ENCODE measurements around the gene SREK1IP1. TPM values are rescaled to one million over a fixed set of nuclear protein-coding genes. Genes with fewer than 3 reads are reported as not detected.
A peak's percentile ranks its signal among the peaks of the same experiment; 100 is the strongest.

SREK1IP1 gene
- total RNA-seq, 1 donor from 2014 or later = 31.7 TPM

DNA sequence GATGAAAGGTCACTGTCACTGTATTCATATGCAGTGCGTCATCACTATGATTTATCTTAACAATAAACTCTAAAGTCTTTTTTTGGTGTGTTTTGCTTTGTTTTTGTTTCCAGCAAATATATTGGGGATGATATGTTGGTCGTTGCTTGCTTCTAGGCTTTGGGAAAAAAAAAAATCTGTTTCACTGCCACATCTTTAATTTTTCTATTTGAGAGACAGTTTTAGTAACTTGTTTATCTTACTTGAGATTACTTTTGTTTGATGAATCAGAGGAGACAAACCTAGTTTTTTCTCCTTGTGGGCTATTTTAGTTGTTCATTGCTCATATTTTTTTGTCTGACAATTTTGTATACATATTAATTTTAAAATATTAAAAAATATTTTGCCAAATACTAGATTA lies 19.7 kb upstream of the SREK1IP1 start:
- DNase-seq (ENCODE audit: low spot score) = no peak
- H3K36me3 Mint-ChIP-seq (ENCODE audit: low read depth) = peaks cover 16% of the 10 kb centered on the region
- intact Hi-C loops (cut with micrococcal nuclease) = no loop called here
- H3K4me1 Mint-ChIP-seq (ENCODE audit: low read depth) = peaks cover 7% of the 10 kb centered on the region
- no peaks in the 10 kb centered on the region for H3K9me3 Mint-ChIP-seq
- no peak overlapping the region for H3K4me3 Mint-ChIP-seq
- H3K27me3 Mint-ChIP-seq (ENCODE audit: insufficient read depth) = no peaks in the 10 kb centered on the region
- H3K27ac Mint-ChIP-seq = no peak overlapping the region

DNA sequence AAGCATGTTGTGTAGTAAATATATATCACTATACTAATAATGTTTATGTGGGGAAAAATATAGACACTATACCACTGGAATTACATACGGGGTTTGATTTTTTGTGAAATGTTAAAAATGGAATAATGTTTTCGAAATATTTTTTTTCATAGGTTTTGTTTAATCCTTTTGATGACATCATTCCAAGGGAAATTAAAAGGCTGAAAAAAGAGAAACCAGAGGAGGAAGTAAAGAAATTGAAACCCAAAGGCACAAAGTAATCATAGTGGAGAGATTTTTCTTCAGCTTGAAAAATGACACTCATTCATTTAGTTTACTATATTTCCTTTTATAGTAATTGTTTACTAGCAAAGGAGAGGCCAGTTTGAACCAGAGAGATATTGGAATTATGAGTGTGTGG lies 17.9 kb upstream of the SREK1IP1 start:
- Mint-ChIP-seq H3K36me3 (ENCODE audit: low read depth) (peaks cover 12% of the 10 kb centered on the region), H3K27ac (no peak overlapping the region), H3K9me3 (no peaks in the 10 kb centered on the region), H3K4me1 (ENCODE audit: low read depth) (peaks cover 7% of the 10 kb centered on the region), H3K4me3 (no peak overlapping the region), H3K27me3 (ENCODE audit: insufficient read depth) (no peaks in the 10 kb centered on the region)
- intact Hi-C loops (cut with micrococcal nuclease) = no loop called here
- DNase-seq (ENCODE audit: low spot score) = no peak

DNA sequence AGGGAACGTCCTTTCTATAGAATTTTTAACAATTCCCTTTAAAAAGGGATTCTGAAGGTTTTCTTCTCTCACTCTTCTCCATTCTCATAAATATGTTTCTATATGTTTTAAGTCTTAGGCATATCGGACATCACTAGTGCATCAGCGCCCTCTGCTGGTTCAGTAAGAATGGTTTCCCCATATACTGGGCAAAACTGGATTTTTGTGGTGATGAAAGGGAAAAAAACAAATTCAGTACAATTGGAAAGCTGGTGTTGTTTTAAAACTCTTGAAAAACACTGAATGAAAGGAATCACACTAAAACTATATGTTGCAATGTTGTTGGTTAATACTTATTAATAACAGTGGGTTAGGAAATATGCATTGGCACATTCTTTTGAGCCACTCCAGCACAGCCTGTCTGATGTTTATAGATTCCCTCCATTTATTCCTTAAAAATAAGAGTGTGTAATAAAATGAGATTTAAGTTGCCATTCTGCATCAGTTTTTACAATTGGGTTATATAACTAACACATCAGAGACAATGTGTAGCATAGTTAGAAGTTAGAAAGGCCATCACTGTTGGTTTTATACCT lies 16.0 kb upstream of the SREK1IP1 start:
- H3K4me1 Mint-ChIP-seq (ENCODE audit: low read depth) = peaks cover 5% of the 10 kb centered on the region
- H3K36me3 Mint-ChIP-seq (ENCODE audit: low read depth) = peaks cover 15% of the 10 kb centered on the region
- intact Hi-C loops (cut with micrococcal nuclease) = loop anchor here (1.0 to 5.0 kb wide), 3 partner anchors 149 to 712 kb away; no protein-coding TSS in a partner anchor
- H3K4me3 Mint-ChIP-seq = no peak overlapping the region
- no peaks in the 10 kb centered on the region for H3K9me3 Mint-ChIP-seq
- peak; percentile 49 for DNase-seq (ENCODE audit: low spot score)
- H3K27ac Mint-ChIP-seq = no peak overlapping the region
- no peaks in the 10 kb centered on the region for H3K27me3 Mint-ChIP-seq (ENCODE audit: insufficient read depth)

DNA sequence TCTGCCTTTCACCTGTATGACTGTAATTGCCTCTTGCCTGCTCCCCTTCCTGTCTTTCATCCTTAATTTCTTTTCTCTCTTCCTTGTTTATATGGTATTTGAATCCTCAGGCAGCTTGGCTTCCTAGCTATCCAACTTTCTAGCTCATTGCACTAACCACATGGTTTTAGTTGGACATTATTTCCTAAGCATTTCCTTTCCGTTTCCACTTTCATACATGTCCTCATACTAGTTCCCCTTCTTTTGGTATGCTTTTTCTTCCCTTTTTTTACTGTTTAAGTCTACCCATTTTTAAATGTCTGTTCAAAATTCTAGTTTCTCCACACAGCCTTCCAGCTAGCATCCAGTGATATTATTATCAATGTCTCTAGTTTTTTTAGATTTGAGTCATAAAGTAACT lies 6.8 kb upstream of the SREK1IP1 start:
- H3K27me3 Mint-ChIP-seq (ENCODE audit: insufficient read depth) = no peaks in the 10 kb centered on the region
- H3K4me3 Mint-ChIP-seq = no peak overlapping the region
- intact Hi-C loops (cut with micrococcal nuclease) = no loop called here
- H3K4me1 Mint-ChIP-seq (ENCODE audit: low read depth) = peaks cover 16% of the 10 kb centered on the region
- DNase-seq (ENCODE audit: low spot score) = no peak
- H3K9me3 Mint-ChIP-seq = no peaks in the 10 kb centered on the region
- peaks cover 17% of the 10 kb centered on the region for H3K36me3 Mint-ChIP-seq (ENCODE audit: low read depth)
- H3K27ac Mint-ChIP-seq = no peak overlapping the region

DNA sequence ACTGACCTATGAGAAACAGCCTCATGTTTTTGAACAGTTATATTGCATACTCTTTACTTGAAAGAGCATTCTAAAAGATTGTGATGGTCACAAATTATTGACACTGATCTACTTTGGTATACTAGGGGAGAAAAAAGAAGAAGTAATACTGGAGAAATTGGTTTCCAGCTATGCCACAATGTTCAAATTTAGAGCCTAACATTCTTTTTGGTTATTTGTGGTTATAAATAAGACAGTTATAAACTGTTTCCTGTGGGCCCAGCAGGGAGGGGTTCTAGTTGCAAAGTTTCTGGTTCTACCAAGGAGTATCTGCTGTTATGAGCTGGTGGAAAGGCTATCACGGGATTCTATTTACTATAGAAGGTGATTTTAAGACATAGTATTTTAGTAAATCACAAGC lies 5.0 kb upstream of the SREK1IP1 start:
- no peak overlapping the region for H3K27ac Mint-ChIP-seq
- H3K9me3 Mint-ChIP-seq = no peaks in the 10 kb centered on the region
- intact Hi-C loops (cut with micrococcal nuclease) = no loop called here
- H3K36me3 Mint-ChIP-seq (ENCODE audit: low read depth) = peaks cover 10% of the 10 kb centered on the region
- no peaks in the 10 kb centered on the region for H3K27me3 Mint-ChIP-seq (ENCODE audit: insufficient read depth)
- H3K4me1 Mint-ChIP-seq (ENCODE audit: low read depth) = peaks cover 22% of the 10 kb centered on the region
- H3K4me3 Mint-ChIP-seq = no peak overlapping the region
- no peak for DNase-seq (ENCODE audit: low spot score)

DNA sequence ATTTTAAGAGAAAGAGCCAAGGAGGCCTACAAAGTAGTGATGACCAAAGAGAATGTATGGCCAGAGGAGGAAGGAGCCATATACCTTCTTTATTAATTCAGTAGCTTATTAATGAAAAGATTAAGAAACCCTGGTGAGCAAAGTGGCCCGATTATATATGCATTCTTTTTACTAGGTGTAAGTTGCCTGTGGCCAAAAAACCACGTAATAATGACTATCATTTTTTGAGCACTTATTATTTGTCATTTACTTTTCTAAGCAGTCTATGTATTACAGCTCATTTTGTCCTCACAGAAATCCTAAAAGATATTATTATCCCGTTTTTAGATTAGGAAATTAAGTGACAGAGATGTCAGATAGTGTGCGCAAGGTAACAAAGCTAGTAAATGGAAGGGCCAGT lies 3.2 kb upstream of the SREK1IP1 start:
- Mint-ChIP-seq H3K4me1 (ENCODE audit: low read depth) (peaks cover 31% of the 10 kb centered on the region), H3K9me3 (no peaks in the 10 kb centered on the region), H3K27me3 (ENCODE audit: insufficient read depth) (no peaks in the 10 kb centered on the region), H3K27ac (no peak overlapping the region), H3K36me3 (ENCODE audit: low read depth) (peaks cover 13% of the 10 kb centered on the region), H3K4me3 (no peak overlapping the region)
- no peak for DNase-seq (ENCODE audit: low spot score)
- intact Hi-C loops (cut with micrococcal nuclease) = no loop called here

DNA sequence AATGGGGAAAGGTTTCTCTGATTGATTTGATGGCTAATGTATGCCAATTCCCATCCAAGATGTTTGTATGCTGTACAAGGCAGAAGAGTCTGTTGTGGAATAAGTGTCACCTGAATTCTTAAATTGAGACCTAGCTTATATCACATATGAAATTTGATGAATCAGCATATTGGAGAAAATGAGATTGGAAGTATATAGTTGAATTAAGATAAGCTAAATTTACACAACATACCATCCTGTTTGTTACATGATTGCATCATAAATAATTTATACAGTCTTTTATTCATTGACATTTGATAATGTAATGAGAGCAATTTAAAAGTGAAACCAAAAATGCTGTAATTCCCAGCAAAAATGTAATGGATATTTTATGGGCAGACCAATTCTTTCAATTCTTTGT lies 1.4 kb upstream of the SREK1IP1 start:
- H3K27ac Mint-ChIP-seq = no peak overlapping the region

DNA sequence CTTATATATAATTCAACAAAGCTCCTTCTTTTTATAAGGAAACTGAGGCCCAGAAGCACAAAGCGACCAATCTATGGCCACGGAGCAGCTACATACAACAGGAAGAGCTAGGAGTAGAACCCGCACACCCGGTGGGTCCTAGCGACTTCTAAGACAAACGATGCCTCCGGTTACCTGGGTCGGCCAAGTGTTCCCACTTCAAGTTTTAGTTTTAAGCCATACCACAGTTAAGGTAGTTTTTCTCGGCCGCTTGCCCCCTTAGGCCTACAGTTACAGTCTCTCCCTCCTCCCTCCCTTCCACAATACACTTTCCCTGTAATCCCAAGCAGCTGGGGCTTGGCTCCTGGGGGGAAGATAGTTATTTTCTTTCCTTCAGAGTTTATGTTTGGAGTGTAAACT lies 533 bp downstream of the SREK1IP1 start:
- intact Hi-C loops (cut with micrococcal nuclease) = loop anchor here (1.0 to 10.0 kb wide), 7 partner anchors 133 to 1377 kb away; partner anchors contain the start of genes CENPK, ERBIN, PPWD1 and SREK1
- peak overlapping the region; percentile 98 for H3K4me3 Mint-ChIP-seq
- no peak for DNase-seq (ENCODE audit: low spot score)
- peaks cover 45% of the 10 kb centered on the region for H3K4me1 Mint-ChIP-seq (ENCODE audit: low read depth)
- H3K9me3 Mint-ChIP-seq = no peaks in the 10 kb centered on the region
- H3K36me3 Mint-ChIP-seq (ENCODE audit: low read depth) = peaks cover 14% of the 10 kb centered on the region
- H3K27me3 Mint-ChIP-seq (ENCODE audit: insufficient read depth) = no peaks in the 10 kb centered on the region
- peak overlapping the region; percentile 96 for H3K27ac Mint-ChIP-seq

More for the DNA sequence above, 1.4 kb upstream of the SREK1IP1 start:
- no peaks in the 10 kb centered on the region for H3K9me3 Mint-ChIP-seq
- H3K4me1 Mint-ChIP-seq (ENCODE audit: low read depth) = peaks cover 48% of the 10 kb centered on the region
- intact Hi-C loops (cut with micrococcal nuclease) = loop anchor here (5.0 to 10.0 kb wide), 2 partner anchors 1157 to 1375 kb away; partner anchors contain the start of genes ERBIN and SREK1
- no peaks in the 10 kb centered on the region for H3K27me3 Mint-ChIP-seq (ENCODE audit: insufficient read depth)
- DNase-seq (ENCODE audit: low spot score) = no peak
- peak overlapping the region; percentile 98 for H3K4me3 Mint-ChIP-seq
- peaks cover 9% of the 10 kb centered on the region for H3K36me3 Mint-ChIP-seq (ENCODE audit: low read depth)

DNA sequence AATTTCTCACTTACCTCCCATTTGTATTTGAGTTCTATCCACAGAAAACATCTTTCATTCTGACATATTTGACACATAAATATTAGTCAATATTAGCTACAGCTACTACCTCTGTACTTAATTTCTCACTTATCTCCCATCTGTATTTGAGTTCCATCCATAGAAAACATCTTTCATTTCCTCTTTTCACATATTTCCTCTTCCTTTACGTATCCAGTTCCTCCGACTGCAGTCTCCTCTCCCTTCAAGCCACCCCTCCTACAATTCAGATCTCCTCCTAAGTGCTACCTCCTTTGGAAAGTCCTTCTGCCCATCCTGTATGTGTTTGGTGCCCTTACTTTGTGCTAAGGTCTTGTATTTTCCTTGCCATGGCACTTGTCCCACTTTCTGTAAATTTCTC lies 1.6 kb downstream of the SREK1IP1 start:
- Mint-ChIP-seq H3K36me3 (ENCODE audit: low read depth) (peaks cover 14% of the 10 kb centered on the region), H3K27ac (peak overlapping the region; percentile 18), H3K4me1 (ENCODE audit: low read depth) (peaks cover 45% of the 10 kb centered on the region)

DNA sequence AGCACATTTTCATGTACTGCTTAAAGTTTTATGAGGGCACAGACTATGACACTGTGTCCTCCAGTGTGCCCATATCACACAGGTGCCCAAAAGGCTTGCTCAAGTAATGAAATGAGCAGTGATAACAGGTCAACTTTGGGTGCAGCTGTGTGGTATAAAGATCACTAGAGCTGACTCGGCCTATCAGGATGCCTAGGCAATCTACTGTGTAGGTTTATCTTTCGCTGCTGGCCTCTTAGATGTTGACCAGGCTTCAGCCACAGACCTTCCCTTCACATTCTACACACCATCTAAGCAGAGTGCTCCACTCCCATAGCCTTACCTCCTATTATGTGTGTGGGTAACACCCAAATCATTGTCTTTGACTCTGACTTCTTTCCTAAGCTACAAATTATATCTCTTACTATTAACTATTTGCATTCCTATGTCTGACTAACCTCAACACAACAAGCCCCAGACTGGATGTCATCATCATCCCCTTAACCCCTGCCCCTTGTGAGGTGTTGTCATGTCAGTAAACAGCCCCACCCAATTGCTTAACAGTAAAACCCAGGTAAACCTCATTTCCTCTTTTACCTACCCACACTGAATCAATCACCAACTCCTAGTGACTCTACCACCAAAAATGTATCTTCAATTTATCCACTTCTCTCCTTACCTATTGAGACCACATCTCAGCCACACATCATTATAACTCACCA lies 2.5 kb downstream of the SREK1IP1 start:
- peaks cover 45% of the 10 kb centered on the region for H3K4me1 Mint-ChIP-seq (ENCODE audit: low read depth)
- intact Hi-C loops (cut with micrococcal nuclease) = loop anchor here (5.0 to 10.0 kb wide), 2 partner anchors 1161 to 1379 kb away; partner anchors contain the start of genes ERBIN and SREK1
- peak overlapping the region; percentile 31 for H3K4me3 Mint-ChIP-seq
- peak overlapping the region; percentile 28 for H3K27ac Mint-ChIP-seq
- H3K27me3 Mint-ChIP-seq (ENCODE audit: insufficient read depth) = no peaks in the 10 kb centered on the region
- H3K36me3 Mint-ChIP-seq (ENCODE audit: low read depth) = peaks cover 14% of the 10 kb centered on the region
- no peak for DNase-seq (ENCODE audit: low spot score)
- no peaks in the 10 kb centered on the region for H3K9me3 Mint-ChIP-seq

More for the DNA sequence above, 1.6 kb downstream of the SREK1IP1 start:
- Mint-ChIP-seq H3K9me3 (no peaks in the 10 kb centered on the region), H3K27me3 (ENCODE audit: insufficient read depth) (no peaks in the 10 kb centered on the region), H3K4me3 (peak overlapping the region; percentile 98)
- intact Hi-C loops (cut with micrococcal nuclease) = loop anchor here (5.0 to 10.0 kb wide), 2 partner anchors 1160 to 1378 kb away; partner anchors contain the start of genes ERBIN and SREK1
- DNase-seq (ENCODE audit: low spot score) = no peak

DNA sequence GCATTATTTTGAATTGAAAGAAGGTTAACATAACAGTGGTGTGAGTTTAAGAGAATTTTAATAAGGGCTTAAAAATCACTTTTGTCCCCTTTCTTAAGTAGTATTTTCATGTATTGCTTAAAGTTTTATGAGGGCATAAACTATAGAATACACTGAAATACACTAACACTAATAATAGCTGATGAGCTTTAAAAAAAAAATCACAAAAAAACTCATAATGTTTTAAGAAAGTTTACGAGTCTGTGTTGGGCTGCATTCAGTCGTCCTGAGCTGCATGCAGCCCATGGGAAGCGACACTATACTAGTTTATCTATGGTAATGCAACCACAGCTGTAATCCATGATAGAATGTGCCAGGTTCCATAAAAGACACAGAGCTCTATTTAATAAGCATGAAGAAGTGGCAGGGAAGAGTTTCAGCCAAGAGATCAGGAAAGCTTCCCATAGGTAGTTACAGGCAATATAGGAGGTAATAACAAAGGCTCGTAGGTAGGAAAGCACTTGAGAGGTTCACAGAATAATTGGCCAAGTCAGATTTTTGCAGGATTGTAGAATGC lies 4.5 kb downstream of the SREK1IP1 start:
- Mint-ChIP-seq H3K27me3 (ENCODE audit: insufficient read depth) (no peaks in the 10 kb centered on the region), H3K9me3 (no peaks in the 10 kb centered on the region), H3K36me3 (ENCODE audit: low read depth) (peaks cover 14% of the 10 kb centered on the region), H3K4me3 (no peak overlapping the region), H3K4me1 (ENCODE audit: low read depth) (peaks cover 31% of the 10 kb centered on the region), H3K27ac (no peak overlapping the region)
- intact Hi-C loops (cut with micrococcal nuclease) = loop anchor here (10.0 kb wide), 1 partner anchor 1381 kb away; the partner anchor contains the start of gene SREK1
- no peak for DNase-seq (ENCODE audit: low spot score)

DNA sequence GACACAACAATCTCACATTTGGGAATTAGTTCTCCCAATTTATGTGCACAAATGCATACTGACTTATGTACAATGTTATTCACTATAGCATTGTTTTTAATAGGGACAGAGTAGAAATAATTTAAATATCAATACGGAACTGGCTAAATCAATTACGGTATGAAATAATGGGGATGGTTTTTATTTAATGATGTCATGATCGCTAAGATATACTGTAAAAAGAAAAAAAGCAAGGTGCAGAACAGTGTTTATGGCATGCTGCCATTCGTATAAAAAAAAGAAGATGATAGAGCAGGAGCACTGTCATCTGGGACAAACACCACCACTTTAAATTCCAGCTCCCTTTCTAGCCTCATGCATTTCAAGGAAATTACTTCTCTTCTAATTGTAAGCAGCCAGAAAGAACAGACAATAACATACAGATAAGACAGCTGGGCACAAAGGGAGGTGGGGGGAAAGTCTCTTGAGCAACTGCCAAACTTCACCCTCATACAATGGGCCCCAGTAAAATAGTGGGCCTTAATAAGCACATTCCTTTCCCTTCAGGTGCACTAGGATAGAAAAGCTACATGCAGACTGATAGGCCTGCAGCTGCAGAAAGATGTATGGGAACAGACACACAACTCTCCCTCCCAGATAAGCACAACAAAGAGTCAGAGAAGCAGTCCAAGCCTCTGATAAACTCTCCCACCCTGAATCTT lies 8.4 kb downstream of the SREK1IP1 start:
- Mint-ChIP-seq H3K9me3 (no peaks in the 10 kb centered on the region), H3K4me1 (ENCODE audit: low read depth) (peaks cover 8% of the 10 kb centered on the region), H3K27me3 (ENCODE audit: insufficient read depth) (no peaks in the 10 kb centered on the region), H3K36me3 (ENCODE audit: low read depth) (peaks cover 5% of the 10 kb centered on the region), H3K4me3 (no peak overlapping the region), H3K27ac (no peak overlapping the region)
- intact Hi-C loops (cut with micrococcal nuclease) = loop anchor here (2.0 to 10.0 kb wide), 2 partner anchors 21 to 1385 kb away; partner anchors contain the start of gene SREK1
- DNase-seq (ENCODE audit: low spot score) = no peak

Data from activated T-helper 1 cell treated with anti-CD3 and anti-CD28 coated beads, Interleukin-12 subunit alpha, Interleukin-12 subunit beta, Interleukin-2, Interleukin-4 antibody, amounts not matched to agents 30 ng/mL and 10 ng/mL and 1 ng/mL, durations not matched to agents 14 hours and 24 hours and 36 hours (primary cell).